ENCODE data around the gene TP53AIP1.

- no peak for TF ChIP-seq ZNF274 (IDR thresholded peaks at IDR 0.05; ENCODE audit: low read depth, low read length)
- no peak for TF ChIP-seq YY1 (IDR thresholded peaks at IDR 0.05; ENCODE audit: insufficient read depth, insufficient read length)
- no peak for TF ChIP-seq SUZ12 (IDR thresholded peaks at IDR 0.05; ENCODE audit: extremely low read depth, insufficient read depth, insufficient read length)
Measured at GRCh38 chr11:128919216-128919615, 23.5 kb downstream of the TP53AIP1 start.

Data from NT2/D1 (cell line).